NCI-H748 (cell line): Measurements from ENCODE around the gene REXO5.

Experiments
- DNase-seq: peaks from one replicate; lab custom pipeline; 2025; ENCODE audit not compliant: unreplicated experiment; lab: John Stamatoyannopoulos, UW

The REXO5 gene

GRCh38 chr16:20871258-20871657 is 64.9 kb downstream of the REXO5 start:
- DNase-seq = no peak

GRCh38 chr16:20871941-20872815 is 65.9 kb downstream of the REXO5 start:
- no peak for DNase-seq

GRCh38 chr16:20873331-20873730 is 67.0 kb downstream of the REXO5 start:
- DNase-seq = no peak

GRCh38 chr16:20874088-20874581 is 67.8 kb downstream of the REXO5 start:
- no peak for DNase-seq

GRCh38 chr16:20875355-20875650 is 69.0 kb downstream of the REXO5 start:
- DNase-seq = no peak

GRCh38 chr16:20878682-20879147 is 72.4 kb downstream of the REXO5 start:
- no peak for DNase-seq

GRCh38 chr16:20879175-20880040 is 73.1 kb downstream of the REXO5 start:
- DNase-seq = no peak

- DNase-seq = no peak
Measured at GRCh38 chr16:20880867-20881502, 74.7 kb downstream of the REXO5 start.

- DNase-seq = no peak
Measured at GRCh38 chr16:20881503-20881878, 75.2 kb downstream of the REXO5 start.

- no peak for DNase-seq
Measured at GRCh38 chr16:20883554-20884239, 77.4 kb downstream of the REXO5 start.

- DNase-seq = no peak
Measured at GRCh38 chr16:20884240-20884556, 77.9 kb downstream of the REXO5 start.

GRCh38 chr16:20886320-20886719 is 80.0 kb downstream of the REXO5 start:
- DNase-seq = no peak

- no peak for DNase-seq
Measured at GRCh38 chr16:20887207-20887606, 80.9 kb downstream of the REXO5 start.

- DNase-seq = no peak
Measured at GRCh38 chr16:20889625-20890275, 83.4 kb downstream of the REXO5 start.

- no peak for DNase-seq
Measured at GRCh38 chr16:20894388-20894787, 88.1 kb downstream of the REXO5 start.

GRCh38 chr16:20897253-20897897 is 91.0 kb downstream of the REXO5 start:
- DNase-seq = no peak

- no peak for DNase-seq
Measured at GRCh38 chr16:20897922-20898321, 91.6 kb downstream of the REXO5 start.

- no peak for DNase-seq
Measured at GRCh38 chr16:20899071-20899470, 92.7 kb downstream of the REXO5 start.
